HCT116 (cell line): ENCODE data around the gene CNOT2. TPM values are rescaled to one million over a fixed set of nuclear protein-coding genes. Genes with fewer than 3 reads are reported as not detected.

Source experiments
- ATAC-seq: fragments of 200-7000 bp; cut with Tn5 transposase; 2 replicates; pipeline ENCODE4 v1.9.1; 2020; ENCODE audit warnings: mild to moderate bottlenecking, moderate library complexity
- BruUV-seq: library from RNA; stranded (reverse); fragments of 400-500 nt; replicated peaks from 2 replicates; lab custom pipeline; 2021; lab: Mats Ljungman, UMichigan
- CTCF ChIA-PET: fragments of 300-600 bp; sonication (Branson Sonifier 250); formaldehyde crosslinking; loops from one replicate; lab custom pipeline; 2021; ENCODE audit warnings: antibody characterized with exemption; lab: Charles Lee
- POLR2A ChIA-PET: fragments of 300-600, 350-600 bp; sonication (Branson Sonifier 250); formaldehyde crosslinking; loops from one replicate; lab custom pipeline; 2021; ENCODE audit warnings: antibody characterized with exemption; lab: Charles Lee
- RAD21 ChIA-PET, 2 experiments: fragments of 300-600 bp; sonication (Branson Sonifier 250); formaldehyde crosslinking; loops; one replicate each; lab custom pipeline; 2023; ENCODE audit warnings: low total read pairs in 2 of 2; ENCODE audit not compliant: uncharacterized antibody in 2 of 2, unreplicated experiment in 2 of 2, low non-redundant PET in 1 of 2; lab: Charles Lee
- DNase-seq: peaks from one replicate; pipeline ENCODE4 v3.0.0-alpha.2; 2010; ENCODE audit warnings: low read depth, low spot score
- H2AFZ ChIP-seq: fragments of 200-600 bp; shearing (Covaris generic), sonication (generic); 2 replicates; pipeline ENCODE4 v1.6.1; 2017; ENCODE audit warnings: low read depth, mixed run types, mixed read lengths, antibody characterized with exemption, low read length; ENCODE audit not compliant: poor library complexity, severe bottlenecking
- H3K27ac ChIP-seq: 2 replicates; pipeline ENCODE4 v1.5.1; 2012; ENCODE audit warnings: low read depth, low read length
- H3K27me3 ChIP-seq: fragments of 200-600 bp; sonication (generic); 2 replicates; pipeline ENCODE4 v1.6.1; 2016; ENCODE audit warnings: mixed run types, low read length, mixed read lengths; ENCODE audit not compliant: insufficient read depth
- H3K36me3 ChIP-seq, 2 experiments: fragments of 200-500 bp in 1 of 2; fragments of 200-600 bp in 1 of 2; sonication (Bioruptor generic) in 1 of 2; sonication (generic) in 1 of 2; 2 replicates each; pipeline versions ENCODE4 v1.5.1 to v1.6.1; 2014 to 2016; ENCODE audit warnings: low read length in 2 of 2, inconsistent platforms in 1 of 2, mixed read lengths in 1 of 2, mixed run types in 1 of 2; ENCODE audit not compliant: insufficient read depth in 2 of 2, control insufficient read depth in 1 of 2
- H3K4me1 ChIP-seq, 2 experiments: fragments of 200-600 bp in 1 of 2; sonication (generic) in 1 of 2; 2 replicates each; pipeline versions ENCODE4 v1.5.1 to v1.6.1; 2012 to 2017; ENCODE audit warnings: low read length in 2 of 2, inconsistent platforms in 1 of 2, mild to moderate bottlenecking in 1 of 2, mixed read lengths in 1 of 2, mixed run types in 1 of 2, moderate library complexity in 1 of 2; ENCODE audit not compliant: insufficient read depth in 2 of 2, control insufficient read depth in 1 of 2
- H3K4me2 ChIP-seq: fragments of 200-600 bp; sonication (generic); 2 replicates; pipeline ENCODE4 v1.6.1; 2017; ENCODE audit warnings: mixed run types, low read length, mixed read lengths
- H3K4me3 ChIP-seq, 2 experiments: fragments of 200-600 bp in 1 of 2; sonication (generic) in 1 of 2; replicated peaks in 1 of 2; 2 replicates each; pipeline ENCODE4 v1.5.1; 2011 to 2016; ENCODE audit warnings: low read length in 2 of 2, control low read depth in 1 of 2, low read depth in 1 of 2, mild to moderate bottlenecking in 1 of 2, mixed read lengths in 1 of 2, mixed run types in 1 of 2
- H3K79me2 ChIP-seq: fragments of 200-600 bp; sonication (generic); 2 replicates; pipeline ENCODE4 v1.6.1; 2017; ENCODE audit warnings: mild to moderate bottlenecking, mixed run types, low read length, moderate library complexity, mixed read lengths; ENCODE audit not compliant: insufficient read depth
- H3K9ac ChIP-seq: fragments of 200-600 bp; sonication (generic); 2 replicates; pipeline ENCODE4 v1.6.1; 2016; ENCODE audit warnings: low read length, mixed read lengths
- H3K9me2 ChIP-seq: fragments of 200-600 bp; sonication (generic), shearing (Covaris generic); 2 replicates; pipeline ENCODE4 v1.6.1; 2017; ENCODE audit warnings: mixed run types, mild to moderate bottlenecking, moderate library complexity; ENCODE audit not compliant: insufficient read depth
- H3K9me3 ChIP-seq, 2 experiments: fragments of 200-500 bp in 1 of 2; fragments of 200-600 bp in 1 of 2; sonication (Bioruptor generic) in 1 of 2; sonication (generic) in 1 of 2; 2 replicates each; pipeline ENCODE4 v1.6.1; 2014 to 2017; ENCODE audit warnings: low read length in 2 of 2, mixed read lengths in 2 of 2, inconsistent platforms in 1 of 2, low read depth in 1 of 2, mild to moderate bottlenecking in 1 of 2, mixed run types in 1 of 2, moderate library complexity in 1 of 2; ENCODE audit not compliant: control insufficient read depth in 1 of 2, insufficient read depth in 1 of 2
- H4K20me1 ChIP-seq: fragments of 200-600 bp; sonication (generic), shearing (Covaris generic); 2 replicates; pipeline ENCODE4 v1.6.1; 2017; ENCODE audit warnings: mixed run types, mild to moderate bottlenecking, moderate library complexity; ENCODE audit not compliant: insufficient read depth
- CBX3 ChIP-seq: IDR thresholded peaks from 2 replicates; pipeline ENCODE4 v1.6.1; 2012; ENCODE audit warnings: low read depth
- ELF1 ChIP-seq: IDR thresholded peaks from 2 replicates; pipeline ENCODE4 v1.6.1; 2012; ENCODE audit warnings: low read depth, borderline replicate concordance
- EZH2 ChIP-seq: fragments of 200-600 bp; sonication (generic); IDR thresholded peaks from 2 replicates; pipeline ENCODE4 v1.6.1; 2017; ENCODE audit warnings: antibody characterized with exemption, mixed run types
- EZH2phosphoT487 ChIP-seq: fragments of 200-600 bp; IDR thresholded peaks from 2 replicates; pipeline ENCODE4 v1.6.1; 2018; ENCODE audit warnings: antibody characterized with exemption, borderline replicate concordance
- MAX ChIP-seq: IDR thresholded peaks from 2 replicates; pipeline ENCODE4 v1.6.1; 2012
- POLR2A ChIP-seq: IDR thresholded peaks from 2 replicates; pipeline ENCODE4 v1.7.0; 2011; ENCODE audit warnings: borderline replicate concordance; ENCODE audit not compliant: insufficient read depth, insufficient read length; ENCODE audit errors: extremely low read depth
- SIN3A ChIP-seq: IDR thresholded peaks from 2 replicates; pipeline ENCODE4 v1.6.1; 2012; ENCODE audit warnings: low read depth
- SRF ChIP-seq: IDR thresholded peaks from 2 replicates; pipeline ENCODE4 v1.6.1; 2012; ENCODE audit warnings: low read depth
- ZBTB33 ChIP-seq: IDR thresholded peaks from 2 replicates; pipeline ENCODE4 v1.6.1; 2011; ENCODE audit warnings: mild to moderate bottlenecking, low read length, moderate library complexity; ENCODE audit not compliant: insufficient replicate concordance; ENCODE audit errors: extremely low read depth
- ZFX ChIP-seq: fragments of 450-650 bp; IDR thresholded peaks from 2 replicates; pipeline ENCODE4 v1.6.1; 2017
- intact Hi-C: fragments of 100-400 bp; cut with micrococcal nuclease; formaldehyde crosslinking; loops from 2 replicates; pipeline ENCODE4 v1.10.0; 2022
- total RNA-seq: library from RNA; stranded (reverse); gene quantifications from one replicate; pipeline ENCODE4 v1.2.1, GENCODE V29; 2021; ENCODE audit not compliant: unreplicated experiment

CNOT2 gene
- total RNA-seq, 1 experiment from 2014 or later = 58.7 TPM

- no peaks in the 10 kb centered on the region for H3K9me2 ChIP-seq
- POLR2A ChIA-PET = no interaction called here
- H4K20me1 ChIP-seq = peaks cover 10% of the 10 kb centered on the region; the same call in 1 of the 2 replicates
- no peak overlapping the region for H3K27ac ChIP-seq
- H3K4me1 ChIP-seq = no peaks in the 10 kb centered on the region
- no peaks in the 10 kb centered on the region for H3K27me3 ChIP-seq
- H3K4me3 ChIP-seq = no peak overlapping the region
- peaks cover 61% of the 10 kb centered on the region for H3K79me2 ChIP-seq
- no peak overlapping the region for H2AFZ ChIP-seq
- no TSS peak for BruUV-seq
- TF ChIP-seq SRF = no peak
- TF ChIP-seq ZFX = no peak
- no peak for TF ChIP-seq EZH2
- TF ChIP-seq SIN3A = no peak
- no peak for TF ChIP-seq MAX
- no peak for TF ChIP-seq POLR2A
- no peak for TF ChIP-seq CBX3
- TF ChIP-seq EZH2phosphoT487 = no peak
- no peak for TF ChIP-seq ZBTB33
- no peak for TF ChIP-seq ELF1
- TF ChIP-seq, all 23 proteins: peak for 0
- intact Hi-C loops = no loop called here
- DNase-seq = no peak
- RAD21 ChIA-PET = interaction anchor here in 1 of 2 experiments (0.7 kb wide), 1 partner anchor 427 kb away, joined by 3 read pairs; no protein-coding TSS in a partner anchor
- Histone ChIP-seq H3K36me3 (no peaks in the 10 kb centered on the region), H3K4me2 (no peak overlapping the region), H3K9me3 (no peaks in the 10 kb centered on the region), H3K9ac (no peak overlapping the region)
- ATAC-seq = no peak
- CTCF ChIA-PET = no interaction called here
These were observed 70.9 kb downstream of the CNOT2 start for GRCh38 chr12:70314145-70314544.
